Astrocyte of the cerebellum (primary cell): ENCODE results near the gene SDC1.

Source experiments
- DNase-seq: peaks from one replicate; pipeline ENCODE4 v3.0.0-alpha.2; 2011; ENCODE audit warnings: low read depth
- H3K4me3 ChIP-seq: 2 replicates; pipeline ENCODE4 v1.5.1; 2011; ENCODE audit warnings: mild to moderate bottlenecking, low read depth, low read length, moderate library complexity
- CTCF ChIP-seq: IDR thresholded peaks from 2 replicates; pipeline ENCODE4 v1.5.1; 2012; ENCODE audit warnings: low read length, low read depth, moderate library complexity, mild to moderate bottlenecking; ENCODE audit errors: missing control alignments
- in situ Hi-C: cut with HindIII; loops from 2 replicates; pipeline ENCODE4 v1.10.0; 2017; ENCODE audit warnings: low sequenced_read_pairs

SDC1 gene

GRCh38 chr2:20194097-20195015 is 30.6 kb downstream of the SDC1 start:
- no peak for TF ChIP-seq CTCF
- DNase-seq, result no peak
- in situ Hi-C loops, result no loop called here

GRCh38 chr2:20193185-20193584 is 31.7 kb downstream of the SDC1 start:
- H3K4me3 ChIP-seq, result no peak overlapping the region
- TF ChIP-seq CTCF, result no peak
- DNase-seq, result no peak
- in situ Hi-C loops, result no loop called here

More at GRCh38 chr2:20194097-20195015, 30.6 kb downstream of the SDC1 start:
- H3K4me3 ChIP-seq, result no peak overlapping the region

GRCh38 chr2:20192781-20193180 is 32.1 kb downstream of the SDC1 start:
- in situ Hi-C loops, result no loop called here
- no peak overlapping the region for H3K4me3 ChIP-seq
- no peak for DNase-seq
- TF ChIP-seq CTCF, result no peak

GRCh38 chr2:20191714-20192569 is 33.0 kb downstream of the SDC1 start:
- in situ Hi-C loops, result no loop called here
- no peak for DNase-seq

GRCh38 chr2:20190876-20191713 is 33.8 kb downstream of the SDC1 start:
- TF ChIP-seq CTCF, result no peak
- in situ Hi-C loops, result no loop called here
- no peak overlapping the region for H3K4me3 ChIP-seq
- no peak for DNase-seq

More at GRCh38 chr2:20191714-20192569, 33.0 kb downstream of the SDC1 start:
- no peak overlapping the region for H3K4me3 ChIP-seq
- TF ChIP-seq CTCF, result no peak

- no peak overlapping the region for H3K4me3 ChIP-seq
- in situ Hi-C loops, result no loop called here
- no peak for TF ChIP-seq CTCF
- no peak for DNase-seq
Measured at GRCh38 chr2:20190170-20190569, 34.8 kb downstream of the SDC1 start.
